ENCODE data around the gene TRIM7.

TRIM7 gene

GRCh38 chr5:181173420-181174342 is 31.3 kb downstream of the TRIM7 start:
- H3K4me3 ChIP-seq (ENCODE audit: low read depth, low read length) = peak overlapping the region; percentile 54

GRCh38 chr5:181173027-181173419 is 32.0 kb downstream of the TRIM7 start:
- H3K4me3 ChIP-seq (ENCODE audit: low read depth, low read length) = peak overlapping the region; percentile 54
- TF ChIP-seq, protein P1, sequence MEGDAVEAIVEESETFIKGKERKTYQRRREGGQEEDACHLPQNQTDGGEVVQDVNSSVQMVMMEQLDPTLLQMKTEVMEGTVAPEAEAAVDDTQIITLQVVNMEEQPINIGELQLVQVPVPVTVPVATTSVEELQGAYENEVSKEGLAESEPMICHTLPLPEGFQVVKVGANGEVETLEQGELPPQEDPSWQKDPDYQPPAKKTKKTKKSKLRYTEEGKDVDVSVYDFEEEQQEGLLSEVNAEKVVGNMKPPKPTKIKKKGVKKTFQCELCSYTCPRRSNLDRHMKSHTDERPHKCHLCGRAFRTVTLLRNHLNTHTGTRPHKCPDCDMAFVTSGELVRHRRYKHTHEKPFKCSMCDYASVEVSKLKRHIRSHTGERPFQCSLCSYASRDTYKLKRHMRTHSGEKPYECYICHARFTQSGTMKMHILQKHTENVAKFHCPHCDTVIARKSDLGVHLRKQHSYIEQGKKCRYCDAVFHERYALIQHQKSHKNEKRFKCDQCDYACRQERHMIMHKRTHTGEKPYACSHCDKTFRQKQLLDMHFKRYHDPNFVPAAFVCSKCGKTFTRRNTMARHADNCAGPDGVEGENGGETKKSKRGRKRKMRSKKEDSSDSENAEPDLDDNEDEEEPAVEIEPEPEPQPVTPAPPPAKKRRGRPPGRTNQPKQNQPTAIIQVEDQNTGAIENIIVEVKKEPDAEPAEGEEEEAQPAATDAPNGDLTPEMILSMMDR (IDR thresholded peaks at IDR 0.05; ENCODE audit: borderline replicate concordance, insufficient read depth, low read depth, low read length) = 0 out of 2 replicates have a peak, but pooled peaks have one; percentile 19

More at GRCh38 chr5:181173420-181174342, 31.3 kb downstream of the TRIM7 start:
- TF ChIP-seq, protein P1 (IDR thresholded peaks at IDR 0.05; ENCODE audit: borderline replicate concordance, insufficient read depth, low read depth, low read length) = no peak

- TF ChIP-seq, protein P1 (IDR thresholded peaks at IDR 0.05; ENCODE audit: borderline replicate concordance, insufficient read depth, low read depth, low read length) = no peak
- H3K4me3 ChIP-seq (ENCODE audit: low read depth, low read length) = no peak overlapping the region
Observed at GRCh38 chr5:181171782-181172181, 33.2 kb downstream of the TRIM7 start.

GRCh38 chr5:181170996-181171395 is 34.0 kb downstream of the TRIM7 start:
- H3K4me3 ChIP-seq (ENCODE audit: low read depth, low read length) = no peak overlapping the region
- TF ChIP-seq, protein P1 (IDR thresholded peaks at IDR 0.05; ENCODE audit: borderline replicate concordance, insufficient read depth, low read depth, low read length) = no peak

DNA sequence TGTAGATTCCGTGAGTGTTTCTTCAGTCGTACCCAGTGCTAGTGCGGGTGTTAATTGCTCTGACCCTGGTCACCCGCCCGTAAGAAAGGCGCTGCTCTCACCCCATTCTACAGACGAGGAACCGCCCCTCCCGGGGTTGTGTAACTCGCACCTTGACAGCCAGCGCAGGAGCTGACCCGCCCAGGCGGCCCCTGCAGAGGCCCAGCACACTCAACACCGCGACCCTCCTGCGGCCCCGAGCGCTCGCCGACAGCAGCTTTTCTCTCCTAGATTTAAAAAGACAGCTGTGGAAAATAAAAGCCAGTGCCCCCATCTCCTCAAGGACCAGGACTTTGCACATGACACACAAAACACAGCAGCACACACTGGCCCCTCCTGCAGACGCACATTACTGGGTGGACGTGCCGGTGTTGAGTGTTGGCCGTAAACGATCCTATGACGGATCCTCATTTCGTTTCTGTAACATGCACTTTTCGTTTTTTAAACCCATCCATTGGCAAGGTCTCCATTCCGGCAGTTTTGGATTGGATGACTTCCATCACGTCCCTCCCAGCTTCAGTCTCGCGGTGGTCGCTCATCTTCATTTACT is 34.7 kb downstream of the TRIM7 start:
- TF ChIP-seq, protein P1 (IDR thresholded peaks at IDR 0.05; ENCODE audit: borderline replicate concordance, insufficient read depth, low read depth, low read length) = no peak
- peak overlapping the region; percentile 44 for H3K4me3 ChIP-seq (ENCODE audit: low read depth, low read length)

GRCh38 chr5:181169459-181170236 is 35.3 kb downstream of the TRIM7 start:
- peak overlapping the region; percentile 44 for H3K4me3 ChIP-seq (ENCODE audit: low read depth, low read length)

- H3K4me3 ChIP-seq (ENCODE audit: low read depth, low read length) = no peak overlapping the region
Observed at GRCh38 chr5:181168595-181169118, 36.3 kb downstream of the TRIM7 start.

More at GRCh38 chr5:181168595-181169118, 36.3 kb downstream of the TRIM7 start:
- TF ChIP-seq, protein P1 (IDR thresholded peaks at IDR 0.05; ENCODE audit: borderline replicate concordance, insufficient read depth, low read depth, low read length) = no peak
